ENCODE results near the gene PTPRJ. TPM values are rescaled to one million over a fixed set of nuclear protein-coding genes. Genes with fewer than 3 reads are reported as not detected.

The PTPRJ gene
- total and polyA plus RNA-seq, 2 donors (not counting 3 experiments of a cell fraction or from before 2014, with no cell fraction given), result 3.1 to 7.7 TPM

DNA sequence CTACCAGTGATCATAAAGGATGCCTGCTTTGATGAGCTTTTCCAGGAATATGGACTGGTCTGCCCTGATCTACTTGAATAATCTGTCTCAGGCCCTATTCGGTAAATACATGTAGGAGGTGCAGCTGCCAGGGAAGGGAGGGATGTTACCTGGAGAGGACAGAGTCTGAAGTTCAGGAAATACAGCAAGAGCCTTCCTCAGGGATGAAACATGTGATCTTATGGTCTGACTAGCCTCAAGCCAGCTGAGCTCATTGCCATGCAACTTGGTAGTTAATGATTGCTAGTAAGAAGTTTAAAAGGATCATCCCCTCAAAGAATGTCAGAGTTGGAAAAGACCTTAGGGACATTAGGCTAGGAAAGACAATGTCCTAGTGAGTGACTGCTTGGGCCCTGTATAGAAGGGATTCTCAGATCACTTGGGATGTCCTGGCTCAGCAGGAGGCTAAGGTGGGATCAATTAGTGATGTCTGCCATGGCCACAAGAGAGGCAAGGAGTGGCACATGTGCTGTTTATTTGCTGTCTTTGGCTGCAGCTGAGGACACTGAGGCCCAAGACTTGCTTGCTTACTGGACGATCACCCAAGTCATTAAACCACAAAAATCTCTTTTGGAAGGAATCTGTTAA, 18.5 kb downstream of the PTPRJ start:
- BruUV-seq (replicated peaks), result no TSS peak
- H2AFZ ChIP-seq (ENCODE audit: low read depth, low read length), result no peak overlapping the region
- no peak overlapping the region for H3K4me3 ChIP-seq (replicated peaks in 1 of 3; ENCODE audit: insufficient read depth in 1 of 3, low read depth in 1 of 3, low read length in 3 of 3)
- H3K9ac ChIP-seq (replicated peaks; ENCODE audit: extremely low read depth, insufficient read depth, low read length), result no peak overlapping the region
- H3K79me2 ChIP-seq (ENCODE audit: control insufficient read depth, insufficient read depth, low read length), result no peaks in the 10 kb centered on the region
- no peaks in the 10 kb centered on the region for H3K9me3 ChIP-seq (replicated peaks; ENCODE audit: control insufficient read depth, insufficient read depth, low read length)
- dilution Hi-C loops (cut with MboI; ENCODE audit: extremely low pct_ligation_motif_present, low sequenced_read_pairs) (no loop called here), intact Hi-C loops (cut with micrococcal nuclease) (no loop called here)
- H3K9me1 ChIP-seq (replicated peaks; ENCODE audit: control insufficient read depth, extremely low read depth, insufficient read depth, low read length), result no peaks in the 10 kb centered on the region
- H3K4me1 ChIP-seq (ENCODE audit: control insufficient read depth, extremely low read depth, insufficient read depth, low read length), result no peaks in the 10 kb centered on the region
- no peak overlapping the region for H3K27ac ChIP-seq (ENCODE audit: insufficient read depth, low read depth, low read length)
- H4K20me1 ChIP-seq (replicated peaks; ENCODE audit: control insufficient read depth, extremely low read depth, insufficient read depth, low read length), result no peaks in the 10 kb centered on the region
- TF ChIP-seq FOS (IDR thresholded peaks at IDR 0.05; ENCODE audit: borderline replicate concordance, insufficient read depth, low read length) (no peak), GATA2 (IDR thresholded peaks at IDR 0.05; ENCODE audit: insufficient read depth, insufficient read length, low read depth, low read length) (no peak)
- POLR2A ChIA-PET, result no interaction called here
- H3K27me3 ChIP-seq (ENCODE audit: control insufficient read depth in 2 of 2, insufficient read depth in 2 of 2, low read length in 2 of 2), result no peaks in the 10 kb centered on the region
- H3K36me3 ChIP-seq (ENCODE audit: control insufficient read depth in 2 of 2, extremely low read depth in 1 of 2, insufficient read depth in 2 of 2, low read length in 2 of 2), result no peaks in the 10 kb centered on the region
- DNase-seq (ENCODE audit: low read depth, low spot score), result no peak
- H3K4me2 ChIP-seq (ENCODE audit: insufficient read depth, low read length), result no peak overlapping the region
- FAIRE-seq, result peak; percentile 52
- CTCF ChIA-PET, result interaction anchor here (0.6 to 1.6 kb wide), 3 partner anchors 19 to 793 kb away, joined by 3 to 5 read pairs (median 4); no protein-coding TSS in a partner anchor

DNA sequence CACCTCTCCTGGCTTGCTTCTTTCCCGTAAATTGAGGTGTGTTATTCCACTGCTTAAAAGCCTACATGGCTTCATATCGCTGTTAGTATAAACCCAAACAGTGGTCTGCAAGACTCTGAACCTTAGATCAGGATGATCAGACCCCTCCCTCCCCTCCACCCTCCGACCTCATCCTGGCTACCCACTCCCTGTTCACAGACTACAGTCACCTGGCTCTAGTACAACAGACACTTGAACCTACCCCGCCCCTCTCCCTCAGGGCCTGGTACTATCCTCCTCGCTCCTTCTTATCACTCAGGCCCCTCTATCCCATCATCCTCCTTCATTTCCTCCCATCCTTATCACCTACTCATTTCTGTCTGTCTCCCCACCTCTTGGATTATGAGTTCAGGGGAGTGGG, 20.1 kb downstream of the PTPRJ start:
- intact Hi-C loops (cut with micrococcal nuclease), result no loop called here
- CTCF ChIA-PET, result interaction anchor here (0.9 to 1.4 kb wide), 2 partner anchors 54 to 109 kb away, joined by 3 read pairs; no protein-coding TSS in a partner anchor

More for the DNA sequence above, 20.1 kb downstream of the PTPRJ start:
- H3K4me3 ChIP-seq (replicated peaks in 1 of 3; ENCODE audit: insufficient read depth in 1 of 3, low read depth in 1 of 3, low read length in 3 of 3), result no peak overlapping the region
- no peak overlapping the region for H3K27ac ChIP-seq (ENCODE audit: insufficient read depth, low read depth, low read length)
- dilution Hi-C loops (cut with MboI; ENCODE audit: extremely low pct_ligation_motif_present, low sequenced_read_pairs), result no loop called here
- no peaks in the 10 kb centered on the region for H3K79me2 ChIP-seq (ENCODE audit: control insufficient read depth, insufficient read depth, low read length)
- H3K36me3 ChIP-seq (ENCODE audit: control insufficient read depth in 2 of 2, extremely low read depth in 1 of 2, insufficient read depth in 2 of 2, low read length in 2 of 2), result no peaks in the 10 kb centered on the region
- H3K9ac ChIP-seq (replicated peaks; ENCODE audit: extremely low read depth, insufficient read depth, low read length), result no peak overlapping the region
- FAIRE-seq, result no peak
- no peaks in the 10 kb centered on the region for H3K9me3 ChIP-seq (replicated peaks; ENCODE audit: control insufficient read depth, insufficient read depth, low read length)
- no peaks in the 10 kb centered on the region for H4K20me1 ChIP-seq (replicated peaks; ENCODE audit: control insufficient read depth, extremely low read depth, insufficient read depth, low read length)
- H3K4me2 ChIP-seq (ENCODE audit: insufficient read depth, low read length), result no peak overlapping the region
- BruUV-seq (replicated peaks), result no TSS peak
- H3K27me3 ChIP-seq (ENCODE audit: control insufficient read depth in 2 of 2, insufficient read depth in 2 of 2, low read length in 2 of 2), result no peaks in the 10 kb centered on the region
- POLR2A ChIA-PET, result no interaction called here
- TF ChIP-seq, protein P1, sequence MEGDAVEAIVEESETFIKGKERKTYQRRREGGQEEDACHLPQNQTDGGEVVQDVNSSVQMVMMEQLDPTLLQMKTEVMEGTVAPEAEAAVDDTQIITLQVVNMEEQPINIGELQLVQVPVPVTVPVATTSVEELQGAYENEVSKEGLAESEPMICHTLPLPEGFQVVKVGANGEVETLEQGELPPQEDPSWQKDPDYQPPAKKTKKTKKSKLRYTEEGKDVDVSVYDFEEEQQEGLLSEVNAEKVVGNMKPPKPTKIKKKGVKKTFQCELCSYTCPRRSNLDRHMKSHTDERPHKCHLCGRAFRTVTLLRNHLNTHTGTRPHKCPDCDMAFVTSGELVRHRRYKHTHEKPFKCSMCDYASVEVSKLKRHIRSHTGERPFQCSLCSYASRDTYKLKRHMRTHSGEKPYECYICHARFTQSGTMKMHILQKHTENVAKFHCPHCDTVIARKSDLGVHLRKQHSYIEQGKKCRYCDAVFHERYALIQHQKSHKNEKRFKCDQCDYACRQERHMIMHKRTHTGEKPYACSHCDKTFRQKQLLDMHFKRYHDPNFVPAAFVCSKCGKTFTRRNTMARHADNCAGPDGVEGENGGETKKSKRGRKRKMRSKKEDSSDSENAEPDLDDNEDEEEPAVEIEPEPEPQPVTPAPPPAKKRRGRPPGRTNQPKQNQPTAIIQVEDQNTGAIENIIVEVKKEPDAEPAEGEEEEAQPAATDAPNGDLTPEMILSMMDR (IDR thresholded peaks at IDR 0.05; ENCODE audit: extremely low read depth in 1 of 2, insufficient read depth in 1 of 2, low read depth in 1 of 2, low read length in 2 of 2), result no peak
- TF ChIP-seq POLR2AphosphoS5 (IDR thresholded peaks at IDR 0.05; ENCODE audit: insufficient read depth, low read depth, low read length) (no peak), MYC (IDR thresholded peaks at IDR 0.05; ENCODE audit: low read depth, low read length) (no peak), GATA2 (IDR thresholded peaks at IDR 0.05; ENCODE audit: insufficient read depth, insufficient read length, low read depth, low read length) (no peak), EZH2 (IDR thresholded peaks at IDR 0.05; ENCODE audit: borderline replicate concordance, low read depth, low read length, severe bottlenecking) (no peak), POLR2A (IDR thresholded peaks at IDR 0.05; ENCODE audit: low read depth, low read length) (no peak), JUN (IDR thresholded peaks at IDR 0.05; ENCODE audit: borderline replicate concordance, insufficient read depth, insufficient read length, low read depth) (no peak), FOS (IDR thresholded peaks at IDR 0.05; ENCODE audit: borderline replicate concordance, insufficient read depth, low read length) (no peak)
- TF ChIP-seq, protein P2, sequence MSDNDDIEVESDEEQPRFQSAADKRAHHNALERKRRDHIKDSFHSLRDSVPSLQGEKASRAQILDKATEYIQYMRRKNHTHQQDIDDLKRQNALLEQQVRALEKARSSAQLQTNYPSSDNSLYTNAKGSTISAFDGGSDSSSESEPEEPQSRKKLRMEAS (IDR thresholded peaks at IDR 0.05; ENCODE audit: insufficient read depth, insufficient read length), result no peak
- no peaks in the 10 kb centered on the region for H3K9me1 ChIP-seq (replicated peaks; ENCODE audit: control insufficient read depth, extremely low read depth, insufficient read depth, low read length)
- no peaks in the 10 kb centered on the region for H3K4me1 ChIP-seq (ENCODE audit: control insufficient read depth, extremely low read depth, insufficient read depth, low read length)
- H2AFZ ChIP-seq (ENCODE audit: low read depth, low read length), result no peak overlapping the region
- DNase-seq (ENCODE audit: low read depth, low spot score), result no peak

Measured in endothelial cell of umbilical vein (primary cell).